Measurements from ENCODE around the gene LITAF.

GRCh38 chr16:11583889-11584565 lies 2.7 kb downstream of the LITAF start:
- TF ChIP-seq, protein P1, sequence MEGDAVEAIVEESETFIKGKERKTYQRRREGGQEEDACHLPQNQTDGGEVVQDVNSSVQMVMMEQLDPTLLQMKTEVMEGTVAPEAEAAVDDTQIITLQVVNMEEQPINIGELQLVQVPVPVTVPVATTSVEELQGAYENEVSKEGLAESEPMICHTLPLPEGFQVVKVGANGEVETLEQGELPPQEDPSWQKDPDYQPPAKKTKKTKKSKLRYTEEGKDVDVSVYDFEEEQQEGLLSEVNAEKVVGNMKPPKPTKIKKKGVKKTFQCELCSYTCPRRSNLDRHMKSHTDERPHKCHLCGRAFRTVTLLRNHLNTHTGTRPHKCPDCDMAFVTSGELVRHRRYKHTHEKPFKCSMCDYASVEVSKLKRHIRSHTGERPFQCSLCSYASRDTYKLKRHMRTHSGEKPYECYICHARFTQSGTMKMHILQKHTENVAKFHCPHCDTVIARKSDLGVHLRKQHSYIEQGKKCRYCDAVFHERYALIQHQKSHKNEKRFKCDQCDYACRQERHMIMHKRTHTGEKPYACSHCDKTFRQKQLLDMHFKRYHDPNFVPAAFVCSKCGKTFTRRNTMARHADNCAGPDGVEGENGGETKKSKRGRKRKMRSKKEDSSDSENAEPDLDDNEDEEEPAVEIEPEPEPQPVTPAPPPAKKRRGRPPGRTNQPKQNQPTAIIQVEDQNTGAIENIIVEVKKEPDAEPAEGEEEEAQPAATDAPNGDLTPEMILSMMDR (conservative IDR thresholded peaks at IDR 0.05; ENCODE audit: low read length) = no peak
- TF ChIP-seq EZH2phosphoT487 (IDR thresholded peaks at IDR 0.05; ENCODE audit: borderline replicate concordance, low read depth, low read length) = no peak
